Vagina (tissue), 2 donors: ENCODE data around the gene PDPR.
"Not testable (repeated sequence)": the region's sequence is repeated elsewhere in the genome, so short reads cannot be mapped to it uniquely, and the experiment has no call there.

ENCODE experiments used
- POLR2A ChIP-seq, 2 donors: fragments of 450-650 bp; IDR thresholded peaks; one replicate each; pipeline ENCODE4 v1.6.1; 2017; ENCODE audit warnings: antibody characterized with exemption in 2 of 2, mild to moderate bottlenecking in 2 of 2, moderate library complexity in 2 of 2
- POLR2AphosphoS5 ChIP-seq, 2 donors: sonication (generic); formaldehyde crosslinking; IDR thresholded peaks; one replicate each; pipeline ENCODE4 v1.9.0; 2017; ENCODE audit warnings: antibody characterized with exemption in 2 of 2, mild to moderate bottlenecking in 2 of 2, low read depth in 1 of 2; ENCODE audit not compliant: insufficient read depth in 1 of 2

DNA sequence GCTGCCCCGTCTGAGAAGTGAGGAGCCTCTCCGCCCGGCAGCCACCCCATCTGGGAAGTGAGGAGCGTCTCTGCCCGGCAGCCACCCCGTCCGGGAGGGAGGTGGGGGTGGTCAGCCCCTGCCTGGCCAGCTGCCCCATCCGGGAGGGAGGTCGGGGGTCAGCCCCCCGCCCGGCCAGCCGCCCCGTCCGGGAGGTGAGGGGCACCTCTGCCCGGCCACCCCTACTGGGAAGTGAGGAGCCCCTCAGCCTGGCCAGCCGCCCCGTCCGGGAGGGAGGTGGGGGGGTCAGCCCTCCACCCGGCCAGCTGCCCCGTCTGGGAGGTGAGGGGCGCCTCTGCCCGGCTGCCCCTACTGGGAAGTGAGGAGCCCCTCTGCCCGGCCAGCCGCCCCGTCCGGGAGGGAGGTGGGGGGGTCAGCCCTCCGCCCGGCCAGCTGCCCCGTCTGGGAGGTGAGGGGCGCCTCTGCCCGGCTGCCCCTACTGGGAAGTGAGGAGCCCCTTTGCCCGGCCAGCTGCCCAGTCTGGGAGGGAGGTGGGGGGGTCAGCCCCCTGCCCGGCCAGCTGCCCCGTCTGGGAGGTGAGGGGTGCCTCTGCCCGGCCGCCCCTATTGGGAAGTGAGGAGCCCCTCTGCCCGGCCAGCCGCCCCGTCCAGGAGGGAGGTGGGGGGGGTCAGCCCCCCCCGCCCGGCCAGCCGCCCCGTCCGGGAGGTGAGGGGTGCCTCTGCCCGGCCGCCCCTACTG, 90.7 kb downstream of the PDPR start:
- TF ChIP-seq POLR2AphosphoS5 (IDR thresholded peaks at IDR 0.05; ENCODE audit: insufficient read depth in 1 of 2, low read depth in 1 of 2); POLR2A (IDR thresholded peaks at IDR 0.05): not testable (repeated sequence)
